ENCODE results near the gene EEIG1.

Gene EEIG1

DNA sequence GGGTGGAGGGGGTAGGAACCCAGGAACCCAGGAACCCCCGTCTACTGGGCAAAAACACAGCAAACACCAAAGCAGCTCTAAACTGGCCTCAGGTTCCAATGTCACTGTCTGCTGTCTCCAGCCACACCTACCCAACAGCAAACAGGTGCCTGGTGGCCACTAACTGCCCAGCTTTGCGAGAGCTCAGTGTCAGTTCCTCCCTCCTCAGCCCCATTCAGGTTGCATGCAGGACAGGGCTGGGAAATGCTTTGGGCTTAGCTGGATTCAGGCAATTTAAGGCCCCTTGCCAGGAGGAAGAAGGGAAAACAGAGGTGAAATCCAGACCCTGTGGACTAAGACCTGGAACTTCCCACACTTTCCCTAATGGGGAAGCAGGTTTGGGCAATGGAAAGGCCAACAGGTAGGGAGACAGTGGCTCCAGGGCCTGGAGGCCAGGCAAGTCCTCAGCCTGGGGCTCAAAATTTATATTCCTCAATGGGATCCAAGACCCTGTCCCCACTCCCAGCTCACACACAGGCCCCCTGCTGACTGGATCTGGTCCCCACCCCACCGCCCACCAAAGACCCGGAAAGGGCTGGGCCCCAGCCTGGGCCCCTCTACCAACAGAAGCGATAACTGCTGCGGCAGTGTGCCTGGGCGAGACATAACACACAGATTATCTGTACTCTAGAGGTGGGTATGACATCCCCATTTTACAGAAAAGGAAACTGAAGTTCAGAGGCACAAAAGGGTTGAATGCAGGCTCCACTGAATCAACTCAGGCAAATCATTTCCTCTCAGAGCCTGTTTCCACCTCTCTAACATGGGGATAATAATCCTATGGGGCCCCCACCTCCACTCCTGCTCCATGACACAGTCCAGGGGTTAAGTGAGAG, 3.5 kb downstream of the EEIG1 start:
- peak overlapping the region; percentile 94 for H3K4me3 Mint-ChIP-seq
- peaks cover 36% of the 10 kb centered on the region for H3K36me3 Mint-ChIP-seq (ENCODE audit: insufficient read depth)
- peaks cover 66% of the 10 kb centered on the region for H3K4me1 Mint-ChIP-seq
- H3K9me3 Mint-ChIP-seq = no peaks in the 10 kb centered on the region
- no peaks in the 10 kb centered on the region for H3K27me3 Mint-ChIP-seq
- peak overlapping the region; percentile 94 for H3K27ac Mint-ChIP-seq (ENCODE audit: low read depth)
- ATAC-seq (replicated peaks; ENCODE audit: extremely low read depth, poor library complexity, severe bottlenecking) = no peak
- DNase-seq (ENCODE audit: low spot score in 2 of 2) = no peak

GRCh38 chr9:127976498-127976897, 4.3 kb downstream of the EEIG1 start:
- DNase-seq (ENCODE audit: low spot score in 2 of 2) = no peak
- Mint-ChIP-seq H3K27me3 (no peaks in the 10 kb centered on the region), H3K4me3 (peak overlapping the region; percentile 94), H3K9me3 (no peaks in the 10 kb centered on the region), H3K36me3 (ENCODE audit: insufficient read depth) (peaks cover 35% of the 10 kb centered on the region), H3K27ac (ENCODE audit: low read depth) (peak overlapping the region; percentile 94), H3K4me1 (peaks cover 69% of the 10 kb centered on the region)
- ATAC-seq (replicated peaks; ENCODE audit: extremely low read depth, poor library complexity, severe bottlenecking) = no peak

GRCh38 chr9:127975376-127976315, 5.1 kb downstream of the EEIG1 start:
- Mint-ChIP-seq H3K4me3 (peak overlapping the region; percentile 94), H3K27me3 (no peaks in the 10 kb centered on the region), H3K36me3 (ENCODE audit: insufficient read depth) (peaks cover 34% of the 10 kb centered on the region), H3K27ac (ENCODE audit: low read depth) (peak overlapping the region; percentile 94), H3K9me3 (no peaks in the 10 kb centered on the region), H3K4me1 (peaks cover 73% of the 10 kb centered on the region)
- ATAC-seq (replicated peaks; ENCODE audit: extremely low read depth, poor library complexity, severe bottlenecking) (no peak), DNase-seq (ENCODE audit: low spot score in 2 of 2) (no peak)

- peaks cover 81% of the 10 kb centered on the region for H3K4me1 Mint-ChIP-seq
- H3K9me3 Mint-ChIP-seq = no peaks in the 10 kb centered on the region
- peak overlapping the region; percentile 94 for H3K27ac Mint-ChIP-seq (ENCODE audit: low read depth)
- peak overlapping the region; percentile 94 for H3K4me3 Mint-ChIP-seq
- DNase-seq (ENCODE audit: low spot score in 2 of 2) = no peak
- ATAC-seq (replicated peaks; ENCODE audit: extremely low read depth, poor library complexity, severe bottlenecking) = no peak
- H3K27me3 Mint-ChIP-seq = no peaks in the 10 kb centered on the region
- H3K36me3 Mint-ChIP-seq (ENCODE audit: insufficient read depth) = peaks cover 36% of the 10 kb centered on the region
Observed at GRCh38 chr9:127974769-127975261, 6.0 kb downstream of the EEIG1 start.

DNA sequence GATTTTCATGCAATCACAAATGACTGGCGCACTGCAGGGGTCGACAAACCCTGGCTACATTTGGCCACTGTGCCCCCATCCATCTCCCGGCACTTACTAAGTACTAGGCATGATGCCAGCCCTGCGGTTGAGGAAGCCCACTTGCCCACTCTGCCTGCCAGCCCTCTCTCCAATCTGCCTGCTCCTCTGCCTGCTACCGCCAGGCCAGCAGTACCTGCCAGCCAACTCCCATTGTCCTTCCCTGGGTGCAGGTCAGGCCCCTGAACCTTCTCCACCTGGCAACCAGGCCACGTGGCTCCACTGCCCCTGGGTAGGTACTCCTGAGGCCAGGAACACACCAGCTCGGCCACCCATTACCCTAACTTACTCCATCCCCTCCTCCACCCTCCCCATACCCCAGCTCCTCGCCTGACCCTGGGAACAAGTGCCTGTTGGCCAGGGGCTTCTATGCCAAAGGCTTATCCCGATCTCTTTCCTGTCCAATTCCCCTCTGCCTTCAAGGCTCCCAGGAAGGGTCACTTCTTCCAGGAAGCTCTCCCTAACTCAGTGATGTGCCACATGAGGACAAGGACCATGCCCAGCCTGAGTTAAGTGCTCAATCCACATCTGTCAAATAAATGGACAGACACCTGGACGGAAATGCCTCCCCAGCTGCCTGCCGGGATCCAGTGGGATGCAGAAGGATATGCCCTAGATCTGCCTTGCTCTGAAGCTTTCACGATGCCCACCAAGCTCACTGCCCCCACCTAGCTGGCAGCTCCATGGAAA, 6.6 kb downstream of the EEIG1 start:
- Mint-ChIP-seq H3K4me3 (peak overlapping the region; percentile 94), H3K4me1 (peaks cover 87% of the 10 kb centered on the region), H3K36me3 (ENCODE audit: insufficient read depth) (peaks cover 35% of the 10 kb centered on the region), H3K27me3 (no peaks in the 10 kb centered on the region), H3K27ac (ENCODE audit: low read depth) (peak overlapping the region; percentile 94), H3K9me3 (no peaks in the 10 kb centered on the region)
- DNase-seq (ENCODE audit: low spot score in 2 of 2) (no peak), ATAC-seq (replicated peaks; ENCODE audit: extremely low read depth, poor library complexity, severe bottlenecking) (no peak)

DNA sequence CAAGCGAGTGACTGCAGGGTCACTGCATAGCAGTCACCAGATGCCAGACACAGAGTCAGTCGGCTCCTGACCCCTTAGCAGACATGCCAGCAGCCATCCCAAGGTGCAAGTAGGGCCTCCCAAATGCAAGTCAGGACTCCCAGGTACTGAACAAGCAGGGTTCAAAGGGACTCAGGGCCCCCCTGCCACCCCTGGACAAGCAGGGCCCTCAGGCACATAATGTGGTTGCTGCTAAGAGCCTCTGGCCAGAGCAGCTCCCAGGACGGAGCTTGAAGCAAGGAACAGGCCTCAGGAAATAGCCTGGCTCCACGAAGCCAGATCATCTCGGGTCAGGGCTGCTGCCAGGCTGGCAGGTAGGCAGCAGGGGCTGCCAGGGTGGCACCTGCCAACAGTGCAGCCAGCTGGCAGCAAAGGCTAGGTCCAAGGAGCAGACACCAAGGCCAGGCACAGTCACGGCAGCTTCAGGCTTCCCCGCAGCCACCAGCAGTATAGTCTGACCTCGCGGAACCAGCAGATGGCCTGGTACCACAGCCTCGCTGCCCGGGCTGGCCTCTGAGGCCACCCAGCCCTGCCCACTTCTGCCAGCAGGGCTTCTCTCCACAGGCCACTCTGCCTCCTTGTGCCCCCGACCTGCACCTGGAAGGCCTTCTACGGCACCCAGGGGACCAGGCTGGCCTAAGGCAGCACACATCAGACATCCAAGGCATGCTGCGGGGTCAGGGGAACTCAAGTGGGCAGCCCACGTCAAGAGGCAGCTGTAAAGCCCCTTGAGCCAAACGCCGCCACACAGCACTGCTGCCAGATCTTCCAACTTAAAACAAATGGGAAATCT, 7.4 kb downstream of the EEIG1 start:
- Mint-ChIP-seq H3K27ac (ENCODE audit: low read depth) (peak overlapping the region; percentile 98), H3K27me3 (no peaks in the 10 kb centered on the region), H3K4me1 (peaks cover 88% of the 10 kb centered on the region), H3K9me3 (no peaks in the 10 kb centered on the region), H3K36me3 (ENCODE audit: insufficient read depth) (peaks cover 36% of the 10 kb centered on the region), H3K4me3 (peak overlapping the region; percentile 94)
- ATAC-seq (replicated peaks; ENCODE audit: extremely low read depth, poor library complexity, severe bottlenecking) (no peak), DNase-seq (ENCODE audit: low spot score in 2 of 2) (no peak)

DNA sequence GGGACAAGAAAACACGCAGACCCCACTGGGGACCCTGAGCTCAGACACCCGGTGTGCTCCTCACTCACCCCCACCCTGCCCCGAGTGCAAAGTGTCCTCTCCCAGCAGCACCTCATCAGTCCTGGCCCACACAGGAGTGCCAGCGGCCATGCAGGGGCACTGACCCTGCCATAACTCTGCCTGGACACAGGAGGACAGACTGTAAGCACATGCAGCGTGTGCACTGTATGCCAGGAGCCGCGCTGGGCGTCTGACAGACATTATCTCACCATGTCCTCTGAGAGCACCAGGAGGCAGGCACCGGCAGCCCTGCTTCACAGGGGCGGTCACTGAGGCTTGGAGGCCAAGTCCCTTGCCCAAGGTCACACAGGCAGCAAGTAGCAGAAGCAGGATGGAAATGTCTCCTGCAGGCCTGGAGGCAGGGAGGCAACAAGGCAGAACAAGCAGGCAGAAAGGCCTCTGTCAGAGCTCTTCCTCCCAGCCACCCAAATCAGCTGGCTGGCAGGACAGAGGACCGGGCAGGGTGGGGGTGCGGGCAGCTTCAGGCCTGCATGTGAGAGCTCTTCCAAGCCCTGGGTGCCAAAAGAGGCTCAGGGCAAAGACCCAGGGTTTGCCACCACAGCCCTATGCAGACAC, 8.4 kb downstream of the EEIG1 start:
- H3K4me1 Mint-ChIP-seq = peaks cover 95% of the 10 kb centered on the region
- peak overlapping the region; percentile 98 for H3K27ac Mint-ChIP-seq (ENCODE audit: low read depth)
- no peak for DNase-seq (ENCODE audit: low spot score in 2 of 2)
- no peaks in the 10 kb centered on the region for H3K9me3 Mint-ChIP-seq
- H3K27me3 Mint-ChIP-seq = no peaks in the 10 kb centered on the region
- peak overlapping the region; percentile 94 for H3K4me3 Mint-ChIP-seq
- H3K36me3 Mint-ChIP-seq (ENCODE audit: insufficient read depth) = peaks cover 36% of the 10 kb centered on the region
- ATAC-seq (replicated peaks; ENCODE audit: extremely low read depth, poor library complexity, severe bottlenecking) = no peak

- H3K4me3 Mint-ChIP-seq = peak overlapping the region; percentile 94
- H3K27ac Mint-ChIP-seq (ENCODE audit: low read depth) = peak overlapping the region; percentile 98
- no peaks in the 10 kb centered on the region for H3K27me3 Mint-ChIP-seq
- peaks cover 94% of the 10 kb centered on the region for H3K4me1 Mint-ChIP-seq
- ATAC-seq (replicated peaks; ENCODE audit: extremely low read depth, poor library complexity, severe bottlenecking) (peak; percentile 41), DNase-seq (ENCODE audit: low spot score in 2 of 2) (peak in 1 of 2 donors; percentile 44)
- no peaks in the 10 kb centered on the region for H3K9me3 Mint-ChIP-seq
- peaks cover 38% of the 10 kb centered on the region for H3K36me3 Mint-ChIP-seq (ENCODE audit: insufficient read depth)
Observed at GRCh38 chr9:127971357-127972235, 9.2 kb downstream of the EEIG1 start.

- Mint-ChIP-seq H3K36me3 (ENCODE audit: insufficient read depth) (peaks cover 35% of the 10 kb centered on the region), H3K4me3 (peak overlapping the region; percentile 94), H3K27me3 (no peaks in the 10 kb centered on the region), H3K9me3 (no peaks in the 10 kb centered on the region), H3K4me1 (peaks cover 88% of the 10 kb centered on the region), H3K27ac (ENCODE audit: low read depth) (peak overlapping the region; percentile 98)
- peak; percentile 73 for ATAC-seq (replicated peaks; ENCODE audit: extremely low read depth, poor library complexity, severe bottlenecking)
- peak; percentile 43 to 60 for DNase-seq (ENCODE audit: low spot score in 2 of 2)
Observed at GRCh38 chr9:127970401-127971313, 10.1 kb downstream of the EEIG1 start.

Data from central memory CD8-positive, alpha-beta T cell (primary cell).